Testis (tissue), 2 donors: ENCODE measurements around the gene FOXL2NB.
A peak's percentile ranks its signal among the peaks of the same experiment; 100 is the strongest.

Experiments used
- CTCF ChIP-seq, 3 experiments: fragments of 450-650 bp in 2 of 3; fragments of 200-600 bp in 1 of 3; sonication (generic) in 1 of 3; IDR thresholded peaks; one replicate each; pipeline ENCODE4 v1.5.1; 2016 to 2019; ENCODE audit warnings: antibody characterized with exemption in 3 of 3, mild to moderate bottlenecking in 2 of 3, moderate library complexity in 1 of 3
- POLR2A ChIP-seq: fragments of 450-650 bp; IDR thresholded peaks from one replicate; pipeline ENCODE4 v1.6.1; 2017; ENCODE audit warnings: antibody characterized with exemption, mild to moderate bottlenecking, moderate library complexity

GRCh38 chr3:138935863-138936740 is 10.9 kb upstream of the FOXL2NB start:
- peak; percentile 73 to 90 (median 77) for TF ChIP-seq CTCF (IDR thresholded peaks at IDR 0.05)
- TF ChIP-seq POLR2A = no peak
